A673 (cell line): Measurements from ENCODE around the gene DNLZ.

ENCODE experiments used
- EZH2 ChIP-seq: fragments of 200-600 bp; sonication (generic); IDR thresholded peaks from 2 replicates; pipeline ENCODE4 v1.6.1; 2017; ENCODE audit warnings: borderline replicate concordance, low read depth, mild to moderate bottlenecking, mixed read lengths, antibody characterized with exemption, low read length; ENCODE audit not compliant: poor library complexity, severe bottlenecking
- TF ChIP-seq, protein P1 (sequence below): fragments of 300-800, 200-600 bp; sonication (generic); conservative IDR thresholded peaks from 2 replicates; pipeline ENCODE4 v1.5.1; 2017; ENCODE audit warnings: low read depth, mild to moderate bottlenecking, antibody characterized with exemption, low read length, moderate library complexity, mixed read lengths

- TF ChIP-seq, protein P1, sequence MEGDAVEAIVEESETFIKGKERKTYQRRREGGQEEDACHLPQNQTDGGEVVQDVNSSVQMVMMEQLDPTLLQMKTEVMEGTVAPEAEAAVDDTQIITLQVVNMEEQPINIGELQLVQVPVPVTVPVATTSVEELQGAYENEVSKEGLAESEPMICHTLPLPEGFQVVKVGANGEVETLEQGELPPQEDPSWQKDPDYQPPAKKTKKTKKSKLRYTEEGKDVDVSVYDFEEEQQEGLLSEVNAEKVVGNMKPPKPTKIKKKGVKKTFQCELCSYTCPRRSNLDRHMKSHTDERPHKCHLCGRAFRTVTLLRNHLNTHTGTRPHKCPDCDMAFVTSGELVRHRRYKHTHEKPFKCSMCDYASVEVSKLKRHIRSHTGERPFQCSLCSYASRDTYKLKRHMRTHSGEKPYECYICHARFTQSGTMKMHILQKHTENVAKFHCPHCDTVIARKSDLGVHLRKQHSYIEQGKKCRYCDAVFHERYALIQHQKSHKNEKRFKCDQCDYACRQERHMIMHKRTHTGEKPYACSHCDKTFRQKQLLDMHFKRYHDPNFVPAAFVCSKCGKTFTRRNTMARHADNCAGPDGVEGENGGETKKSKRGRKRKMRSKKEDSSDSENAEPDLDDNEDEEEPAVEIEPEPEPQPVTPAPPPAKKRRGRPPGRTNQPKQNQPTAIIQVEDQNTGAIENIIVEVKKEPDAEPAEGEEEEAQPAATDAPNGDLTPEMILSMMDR = no peak
- TF ChIP-seq EZH2 = no peak
Observed at GRCh38 chr9:136354592-136355085, 8.9 kb downstream of the DNLZ start.
